ENCODE results near the gene STING1. TPM values are rescaled to one million over a fixed set of nuclear protein-coding genes. Genes with fewer than 3 reads are reported as not detected.

Gene STING1
- polyA plus RNA-seq, 1 experiment, result 50.6 TPM

DNA sequence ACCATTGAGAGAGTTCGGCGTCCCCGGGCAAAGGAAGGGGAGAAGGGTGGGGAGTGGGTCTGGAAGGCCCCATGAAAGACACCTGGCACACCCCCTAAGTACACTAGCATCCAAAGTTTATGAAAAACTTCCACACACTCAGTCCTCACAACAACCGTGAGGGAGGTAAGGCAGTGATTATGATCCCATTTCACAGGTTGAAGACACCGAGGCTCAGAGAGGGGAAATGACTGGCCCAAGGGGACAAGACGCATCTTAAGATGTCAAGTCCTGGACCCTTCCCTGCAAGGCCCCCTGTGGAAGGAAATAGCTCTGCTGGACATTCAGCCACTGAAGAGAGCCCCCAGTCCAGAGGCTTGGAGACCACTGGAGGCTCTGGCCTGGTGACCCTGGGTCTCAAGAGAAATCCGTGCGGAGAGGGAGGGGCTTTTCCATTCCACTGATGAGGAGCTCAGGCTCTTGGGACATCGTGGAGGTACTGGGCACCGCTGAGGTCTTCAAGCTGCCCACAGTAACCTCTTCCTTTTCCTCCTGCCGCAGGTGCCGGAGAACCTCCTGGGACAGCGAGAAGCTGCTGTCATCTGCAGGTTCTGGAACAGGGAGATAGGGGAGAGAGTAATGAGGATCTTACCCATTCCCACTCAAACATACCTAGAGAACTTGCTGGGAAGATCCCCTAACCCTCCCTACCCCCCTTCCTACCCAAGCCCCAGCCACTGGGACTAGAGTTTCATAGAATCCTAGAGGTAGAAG lies 6.5 kb downstream of the STING1 start:
- H3K27me3 ChIP-seq (ENCODE audit: control insufficient read depth, insufficient read depth, low read length), result no peaks in the 10 kb centered on the region
- ChIA-PET CTCF (interaction anchor here (0.7 kb wide), 1 partner anchor 88 kb away, joined by 5 read pairs; no protein-coding TSS in a partner anchor), POLR2A (interaction anchor here (0.6 kb wide), 1 partner anchor 51 kb away, joined by 4 read pairs; no protein-coding TSS in a partner anchor)
- no peak for TF ChIP-seq CTCF (IDR thresholded peaks at IDR 0.05; ENCODE audit: low read depth, low read length)
- no peak overlapping the region for H3K4me3 ChIP-seq (ENCODE audit: low read depth, low read length)
- DNase-seq (ENCODE audit: low read depth, low spot score), result no peak
- no peaks in the 10 kb centered on the region for H3K9me3 ChIP-seq (ENCODE audit: control insufficient read depth, insufficient read depth, low read length)
- H3K27ac ChIP-seq (ENCODE audit: low read depth, low read length), result no peak overlapping the region

GRCh38 chr5:139474890-139475791 lies 7.4 kb downstream of the STING1 start:
- no peaks in the 10 kb centered on the region for H3K9me3 ChIP-seq (ENCODE audit: control insufficient read depth, insufficient read depth, low read length)
- ChIA-PET CTCF (interaction anchor here (1.0 kb wide), 1 partner anchor 44 kb away, joined by 3 read pairs; no protein-coding TSS in a partner anchor), POLR2A (no interaction called here)

GRCh38 chr5:139473565-139473964 lies 9.0 kb downstream of the STING1 start:
- CTCF ChIA-PET, result no interaction called here
- POLR2A ChIA-PET, result interaction anchor here (1.2 kb wide), 1 partner anchor 9 kb away, joined by 5 read pairs; the partner anchor contains the start of gene STING1
- no peak overlapping the region for H3K4me3 ChIP-seq (ENCODE audit: low read depth, low read length)
- DNase-seq (ENCODE audit: low read depth, low spot score), result no peak
- no peaks in the 10 kb centered on the region for H3K9me3 ChIP-seq (ENCODE audit: control insufficient read depth, insufficient read depth, low read length)
- H3K27ac ChIP-seq (ENCODE audit: low read depth, low read length), result no peak overlapping the region
- TF ChIP-seq CTCF (IDR thresholded peaks at IDR 0.05; ENCODE audit: low read depth, low read length), result no peak
- no peaks in the 10 kb centered on the region for H3K27me3 ChIP-seq (ENCODE audit: control insufficient read depth, insufficient read depth, low read length)

More at GRCh38 chr5:139474890-139475791, 7.4 kb downstream of the STING1 start:
- Histone ChIP-seq H3K27ac (ENCODE audit: low read depth, low read length) (no peak overlapping the region), H3K4me3 (ENCODE audit: low read depth, low read length) (no peak overlapping the region), H3K27me3 (ENCODE audit: control insufficient read depth, insufficient read depth, low read length) (no peaks in the 10 kb centered on the region)
- no peak for TF ChIP-seq CTCF (IDR thresholded peaks at IDR 0.05; ENCODE audit: low read depth, low read length)
- peak; percentile 55 for DNase-seq (ENCODE audit: low read depth, low spot score)

- H3K4me3 ChIP-seq (ENCODE audit: low read depth, low read length), result no peak overlapping the region
- CTCF ChIA-PET, result no interaction called here
- no peaks in the 10 kb centered on the region for H3K9me3 ChIP-seq (ENCODE audit: control insufficient read depth, insufficient read depth, low read length)
- no peak for TF ChIP-seq CTCF (IDR thresholded peaks at IDR 0.05; ENCODE audit: low read depth, low read length)
- no peaks in the 10 kb centered on the region for H3K27me3 ChIP-seq (ENCODE audit: control insufficient read depth, insufficient read depth, low read length)
- no peak overlapping the region for H3K27ac ChIP-seq (ENCODE audit: low read depth, low read length)
- no peak for DNase-seq (ENCODE audit: low read depth, low spot score)
- POLR2A ChIA-PET, result interaction anchor here (1.2 kb wide), 1 partner anchor 9 kb away, joined by 5 read pairs; the partner anchor contains the start of gene STING1
These were observed 9.5 kb downstream of the STING1 start for GRCh38 chr5:139473105-139473504.

Data from AG04450 (cell line).